COLO668 (cell line): ENCODE results near the gene ASIC3.

Experiments used
- DNase-seq: peaks from one replicate; lab custom pipeline; 2025; ENCODE audit not compliant: unreplicated experiment; lab: John Stamatoyannopoulos, UW

The ASIC3 gene

GRCh38 chr7:151070574-151070960, 22.2 kb downstream of the ASIC3 start:
- no peak for DNase-seq

GRCh38 chr7:151071032-151071866, 22.9 kb downstream of the ASIC3 start:
- no peak for DNase-seq

- no peak for DNase-seq
Measured at GRCh38 chr7:151073990-151074389, 25.7 kb downstream of the ASIC3 start.

GRCh38 chr7:151074817-151075661, 26.7 kb downstream of the ASIC3 start:
- DNase-seq: no peak

- no peak for DNase-seq
Measured at GRCh38 chr7:151075662-151075971, 27.3 kb downstream of the ASIC3 start.

GRCh38 chr7:151075978-151076426, 27.7 kb downstream of the ASIC3 start:
- DNase-seq: peak; percentile 4

GRCh38 chr7:151076863-151077704, 28.8 kb downstream of the ASIC3 start:
- peak; percentile 58 for DNase-seq

GRCh38 chr7:151077705-151078232, 29.4 kb downstream of the ASIC3 start:
- DNase-seq: no peak

- DNase-seq: no peak
Measured at GRCh38 chr7:151078233-151079040, 30.1 kb downstream of the ASIC3 start.

GRCh38 chr7:151079199-151079910, 31.0 kb downstream of the ASIC3 start:
- no peak for DNase-seq

- DNase-seq: peak; percentile 50
Measured at GRCh38 chr7:151080067-151080521, 31.8 kb downstream of the ASIC3 start.

- peak; percentile 95 for DNase-seq
Measured at GRCh38 chr7:151080522-151081169, 32.3 kb downstream of the ASIC3 start, which contains the start of gene FASTK. FASTK (minus strand) TSS chr7:151080809; CDS start chr7:151080766, 43 bp downstream.

GRCh38 chr7:151081170-151082101, 33.1 kb downstream of the ASIC3 start:
- peak; percentile 78 for DNase-seq

GRCh38 chr7:151082141-151083070, 34.1 kb downstream of the ASIC3 start:
- peak; percentile 28 for DNase-seq

- peak; percentile 89 for DNase-seq
Measured at GRCh38 chr7:151083071-151083823, 34.9 kb downstream of the ASIC3 start, which contains the start of gene TMUB1. TMUB1 (minus strand) TSS chr7:151083493; CDS start chr7:151082563, 930 bp downstream.

GRCh38 chr7:151083824-151084160, 35.5 kb downstream of the ASIC3 start:
- no peak for DNase-seq
